Measurements from ENCODE around the gene KCNH4. TPM values are rescaled to one million over a fixed set of nuclear protein-coding genes. Genes with fewer than 3 reads are reported as not detected.
"Not testable (repeated sequence)": the region's sequence is repeated elsewhere in the genome, so short reads cannot be mapped to it uniquely, and the experiment has no call there.

KCNH4 gene
- total and polyA plus RNA-seq, 4 donors = 0.01 TPM; not detected in 3

DNA sequence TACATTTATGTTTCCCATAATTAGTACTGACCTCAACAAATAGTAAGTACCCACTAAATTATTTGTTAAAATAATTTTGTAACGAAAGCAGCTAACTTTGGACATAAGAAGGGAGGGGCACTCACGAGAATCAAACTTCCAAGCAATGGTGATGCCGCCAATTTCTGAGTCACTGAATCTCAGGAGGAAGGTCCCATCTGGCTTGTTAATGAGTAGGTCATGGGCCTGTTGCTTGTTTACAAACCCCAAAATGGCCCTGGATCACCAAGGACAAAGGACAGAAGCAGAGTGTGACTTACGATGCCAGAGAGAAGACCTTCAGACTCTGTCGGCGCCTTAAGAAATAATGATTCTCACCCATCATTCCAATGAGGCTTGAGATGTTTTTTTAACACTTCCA is 29.1 kb upstream of the KCNH4 start (continued):
- TF ChIP-seq GABPA (IDR thresholded peaks at IDR 0.05 in 1 of 2, conservative IDR thresholded peaks at IDR 0.05 in 1 of 2) (no peak), CTCF (IDR thresholded peaks at IDR 0.05; ENCODE audit: low read depth, low read length, missing input control) (no peak), HNF4G (IDR thresholded peaks at IDR 0.05) (no peak), HNF4A (conservative IDR thresholded peaks at IDR 0.05) (no peak)

DNA sequence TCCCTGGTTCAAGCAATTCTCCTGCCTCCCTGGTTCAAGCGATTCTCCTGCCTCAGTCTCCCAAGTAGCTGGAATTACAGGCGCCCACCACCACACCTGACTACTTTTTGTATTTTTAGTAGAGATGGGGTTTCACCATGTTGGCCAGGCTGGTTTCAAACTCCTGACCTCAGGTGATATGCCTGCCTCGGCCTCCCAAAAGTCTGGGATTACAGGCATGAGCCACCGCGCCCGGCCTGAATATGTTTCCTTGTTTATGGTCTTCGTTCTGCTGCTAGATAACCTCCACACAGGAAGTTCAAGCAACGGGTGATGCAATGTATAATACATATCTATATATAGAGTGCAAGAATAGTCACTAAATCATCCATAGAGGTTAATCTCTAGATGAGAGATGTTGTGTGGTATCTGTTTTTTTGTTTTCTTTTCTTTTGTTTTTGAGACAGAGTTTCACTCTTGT is 25.2 kb upstream of the KCNH4 start:
- H3K4me3 ChIP-seq (ENCODE audit: low read depth in 1 of 3, low read length in 3 of 3); H3K4me1 ChIP-seq (ENCODE audit: control insufficient read depth in 4 of 4, insufficient read depth in 4 of 4, low read length in 3 of 4); H3K27me3 ChIP-seq (ENCODE audit: control insufficient read depth in 4 of 4, insufficient read depth in 4 of 4, low read length in 3 of 4); DNase-seq (ENCODE audit: low spot score); H3K9ac ChIP-seq (ENCODE audit: low read depth in 1 of 2, low read length in 2 of 2); H3K27ac ChIP-seq (ENCODE audit: low read depth in 1 of 2, low read length in 2 of 2); H3K9me3 ChIP-seq (ENCODE audit: control insufficient read depth in 4 of 4, low read length in 3 of 4): not testable (repeated sequence)
- WGBS = 78% methylated on average over 8 of the region's 8 CpGs
- H3K36me3 ChIP-seq (ENCODE audit: control insufficient read depth in 4 of 4, insufficient read depth in 3 of 4, low read depth in 1 of 4, low read length in 3 of 4) = peaks cover 7 to 50% (median 26%) of the 10 kb centered on the region in 4 donors

DNA sequence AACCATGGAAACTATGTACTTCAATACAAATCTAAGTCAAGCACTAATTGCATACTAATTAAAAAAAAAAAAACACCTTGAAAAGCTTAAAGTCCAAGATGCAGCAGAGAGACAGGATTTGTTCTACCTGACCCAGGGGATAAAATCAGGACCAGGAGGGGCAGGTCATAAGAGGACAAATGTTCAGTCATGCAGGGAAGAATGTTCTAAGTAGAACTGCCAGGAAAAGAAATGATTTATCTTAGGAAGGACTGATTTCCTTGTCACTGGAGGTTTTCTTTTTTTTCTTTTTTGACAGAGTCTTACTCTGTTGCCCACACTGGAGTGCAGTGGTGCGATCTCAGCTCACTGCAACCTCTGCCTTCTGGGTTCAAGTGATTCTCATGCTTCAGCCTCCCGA is 22.4 kb upstream of the KCNH4 start:
- Histone ChIP-seq H3K4me1 (ENCODE audit: control insufficient read depth in 4 of 4, insufficient read depth in 4 of 4, low read length in 3 of 4) (peaks cover 9 to 16% (median 13%) of the 10 kb centered on the region in 4 donors), H3K9me3 (ENCODE audit: control insufficient read depth in 4 of 4, low read length in 3 of 4) (no peaks in the 10 kb centered on the region), H3K27ac (ENCODE audit: low read depth in 1 of 2, low read length in 2 of 2) (no peak overlapping the region), H3K9ac (ENCODE audit: low read depth in 1 of 2, low read length in 2 of 2) (no peak overlapping the region), H3K36me3 (ENCODE audit: control insufficient read depth in 4 of 4, insufficient read depth in 3 of 4, low read depth in 1 of 4, low read length in 3 of 4) (peaks cover 4 to 31% (median 11%) of the 10 kb centered on the region in 4 donors), H3K4me3 (ENCODE audit: low read depth in 1 of 3, low read length in 3 of 3) (no peak overlapping the region), H3K27me3 (ENCODE audit: control insufficient read depth in 4 of 4, insufficient read depth in 4 of 4, low read length in 3 of 4) (no peaks in the 10 kb centered on the region)
- WGBS = 93% methylated on average over 2 of the region's 2 CpGs
- no peak for DNase-seq (ENCODE audit: low spot score)
- TF ChIP-seq RAD21 (IDR thresholded peaks at IDR 0.05) (no peak), NR2F2 (IDR thresholded peaks at IDR 0.05) (no peak), REST (IDR thresholded peaks at IDR 0.05) (no peak), EGR1 (IDR thresholded peaks at IDR 0.05; ENCODE audit: low read depth in 2 of 2) (no peak), HNF4G (IDR thresholded peaks at IDR 0.05) (no peak)

DNA sequence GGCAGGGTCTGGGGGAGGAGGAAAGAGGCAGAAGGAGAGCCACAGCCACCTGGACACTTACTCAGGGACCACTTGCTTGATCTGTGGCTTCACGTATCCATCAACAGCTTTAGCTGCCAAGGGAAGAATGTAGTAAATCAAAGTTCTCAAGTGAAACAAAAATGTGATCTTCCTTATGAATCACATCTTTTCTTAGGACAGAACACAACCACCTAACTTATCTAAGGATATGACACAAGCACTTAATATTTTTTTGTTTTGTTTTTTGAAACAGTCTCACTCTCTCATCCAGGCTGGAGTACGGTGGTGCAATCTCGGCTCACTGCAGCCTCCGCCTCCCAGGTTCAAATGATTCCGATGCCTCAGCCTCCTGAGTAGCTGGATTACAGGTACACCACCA is 21.8 kb upstream of the KCNH4 start:
- Histone ChIP-seq H3K9me3 (ENCODE audit: control insufficient read depth in 4 of 4, low read length in 3 of 4) (no peaks in the 10 kb centered on the region), H3K27ac (ENCODE audit: low read depth in 1 of 2, low read length in 2 of 2) (no peak overlapping the region), H3K4me3 (ENCODE audit: low read depth in 1 of 3, low read length in 3 of 3) (no peak overlapping the region), H3K9ac (ENCODE audit: low read depth in 1 of 2, low read length in 2 of 2) (no peak overlapping the region), H3K36me3 (ENCODE audit: control insufficient read depth in 4 of 4, insufficient read depth in 3 of 4, low read depth in 1 of 4, low read length in 3 of 4) (peaks cover 4 to 31% (median 11%) of the 10 kb centered on the region in 4 donors), H3K27me3 (ENCODE audit: control insufficient read depth in 4 of 4, insufficient read depth in 4 of 4, low read length in 3 of 4) (no peaks in the 10 kb centered on the region), H3K4me1 (ENCODE audit: control insufficient read depth in 4 of 4, insufficient read depth in 4 of 4, low read length in 3 of 4) (peaks cover 9 to 16% (median 13%) of the 10 kb centered on the region in 4 donors)
- no peak for DNase-seq (ENCODE audit: low spot score)
- TF ChIP-seq YY1 (IDR thresholded peaks at IDR 0.05) (no peak), EGR1 (IDR thresholded peaks at IDR 0.05; ENCODE audit: low read depth in 2 of 2) (no peak), GABPA (IDR thresholded peaks at IDR 0.05 in 1 of 2, conservative IDR thresholded peaks at IDR 0.05 in 1 of 2) (no peak), JUND (IDR thresholded peaks at IDR 0.05) (no peak), HNF4A (conservative IDR thresholded peaks at IDR 0.05) (no peak), FOXA1 (IDR thresholded peaks at IDR 0.05) (no peak), MAX (IDR thresholded peaks at IDR 0.05) (no peak), CTCF (IDR thresholded peaks at IDR 0.05; ENCODE audit: low read depth, low read length, missing input control) (no peak), SP1 (IDR thresholded peaks at IDR 0.05) (no peak)
- TF ChIP-seq, protein P1, sequence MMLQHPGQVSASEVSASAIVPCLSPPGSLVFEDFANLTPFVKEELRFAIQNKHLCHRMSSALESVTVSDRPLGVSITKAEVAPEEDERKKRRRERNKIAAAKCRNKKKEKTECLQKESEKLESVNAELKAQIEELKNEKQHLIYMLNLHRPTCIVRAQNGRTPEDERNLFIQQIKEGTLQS (IDR thresholded peaks at IDR 0.05) = no peak
- WGBS = 98% methylated on average over 5 of the region's 5 CpGs
